Gastroesophageal sphincter (tissue), 3 donors: Measurements from ENCODE around the gene NEDD4L.

Experiments used
- POLR2AphosphoS5 ChIP-seq: sonication (generic); formaldehyde crosslinking; IDR thresholded peaks from one replicate; pipeline ENCODE4 v1.6.1; 2017; ENCODE audit warnings: antibody characterized with exemption
- TF ChIP-seq, protein P1 (sequence below), 4 experiments: fragments of 200-600 bp in 2 of 4; fragments of 450-650 bp in 2 of 4; sonication (generic) in 1 of 4; IDR thresholded peaks; one replicate each; pipeline ENCODE4 v1.5.1; 2017 to 2019; ENCODE audit warnings: antibody characterized with exemption in 4 of 4, mild to moderate bottlenecking in 2 of 4, moderate library complexity in 2 of 4

DNA sequence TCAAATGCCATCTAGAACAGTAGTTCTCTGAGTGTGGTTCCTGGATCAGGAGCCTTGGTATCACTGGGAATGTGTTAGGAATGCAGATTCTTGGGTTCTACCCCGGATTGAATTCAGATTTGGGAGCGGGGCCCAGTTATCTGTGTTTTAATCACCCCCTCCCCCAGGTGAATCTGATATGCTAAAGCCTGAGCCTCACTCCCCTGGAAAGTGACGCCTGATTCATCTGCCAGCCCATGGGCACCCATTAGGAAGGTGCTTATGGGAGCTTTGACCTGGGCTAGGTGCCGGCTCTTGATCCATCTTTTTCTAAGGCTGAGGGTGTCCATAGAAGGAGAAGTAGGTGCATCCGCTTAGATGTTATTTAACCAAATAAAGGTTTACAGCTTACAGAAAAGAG lies 199.4 kb downstream of the NEDD4L start:
- TF ChIP-seq POLR2AphosphoS5: no peak
- TF ChIP-seq, protein P1, sequence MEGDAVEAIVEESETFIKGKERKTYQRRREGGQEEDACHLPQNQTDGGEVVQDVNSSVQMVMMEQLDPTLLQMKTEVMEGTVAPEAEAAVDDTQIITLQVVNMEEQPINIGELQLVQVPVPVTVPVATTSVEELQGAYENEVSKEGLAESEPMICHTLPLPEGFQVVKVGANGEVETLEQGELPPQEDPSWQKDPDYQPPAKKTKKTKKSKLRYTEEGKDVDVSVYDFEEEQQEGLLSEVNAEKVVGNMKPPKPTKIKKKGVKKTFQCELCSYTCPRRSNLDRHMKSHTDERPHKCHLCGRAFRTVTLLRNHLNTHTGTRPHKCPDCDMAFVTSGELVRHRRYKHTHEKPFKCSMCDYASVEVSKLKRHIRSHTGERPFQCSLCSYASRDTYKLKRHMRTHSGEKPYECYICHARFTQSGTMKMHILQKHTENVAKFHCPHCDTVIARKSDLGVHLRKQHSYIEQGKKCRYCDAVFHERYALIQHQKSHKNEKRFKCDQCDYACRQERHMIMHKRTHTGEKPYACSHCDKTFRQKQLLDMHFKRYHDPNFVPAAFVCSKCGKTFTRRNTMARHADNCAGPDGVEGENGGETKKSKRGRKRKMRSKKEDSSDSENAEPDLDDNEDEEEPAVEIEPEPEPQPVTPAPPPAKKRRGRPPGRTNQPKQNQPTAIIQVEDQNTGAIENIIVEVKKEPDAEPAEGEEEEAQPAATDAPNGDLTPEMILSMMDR (IDR thresholded peaks at IDR 0.05): no peak
